Right kidney (tissue), 9 donors: ENCODE measurements around the gene C1QTNF12.

ENCODE experiments used
- DNase-seq: peaks from one replicate; pipeline ENCODE4 v3.0.0-alpha.2; 2016
- long read RNA-seq, 8 donors: transcript quantifications; one replicate each; lab custom pipeline, GENCODE V29; 2026

The C1QTNF12 gene, protein sequence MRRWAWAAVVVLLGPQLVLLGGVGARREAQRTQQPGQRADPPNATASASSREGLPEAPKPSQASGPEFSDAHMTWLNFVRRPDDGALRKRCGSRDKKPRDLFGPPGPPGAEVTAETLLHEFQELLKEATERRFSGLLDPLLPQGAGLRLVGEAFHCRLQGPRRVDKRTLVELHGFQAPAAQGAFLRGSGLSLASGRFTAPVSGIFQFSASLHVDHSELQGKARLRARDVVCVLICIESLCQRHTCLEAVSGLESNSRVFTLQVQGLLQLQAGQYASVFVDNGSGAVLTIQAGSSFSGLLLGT
- long read RNA-seq, donor 1, partial matches to known transcripts: 0 of 5 reads
- long read RNA-seq, donor 1, other reads (novel, unspliced or antisense): 0 of 5 reads
- long read RNA-seq, donor 2, transcript C1QTNF12-201 (8 exons, 1,036 nt): major isoform, 5 of 7 reads
- long read RNA-seq, donor 2, partial matches to known transcripts: 0 of 7 reads
- long read RNA-seq, donor 2, other reads (novel, unspliced or antisense): 0 of 7 reads
- long read RNA-seq, donor 3, partial matches to known transcripts: 0 of 5 reads
- long read RNA-seq, donor 3, other reads (novel, unspliced or antisense): 0 of 5 reads
- long read RNA-seq, donor 4, partial matches to known transcripts: 0 of 4 reads
- long read RNA-seq, donor 4, other reads (novel, unspliced or antisense): 0 of 4 reads
- long read RNA-seq, donor 5, transcript C1QTNF12-201 (8 exons, 1,036 nt): major isoform, 5 of 7 reads
- long read RNA-seq, donor 5, partial matches to known transcripts: 0 of 7 reads
- long read RNA-seq, donor 5, other reads (novel, unspliced or antisense): 0 of 7 reads
- long read RNA-seq, donor 6, partial matches to known transcripts: 0 of 6 reads
- long read RNA-seq, donor 6, other reads (novel, unspliced or antisense): 0 of 6 reads
- long read RNA-seq, donor 7, transcript C1QTNF12-201 (8 exons, 1,036 nt): major isoform, 8 of 12 reads
- long read RNA-seq, donor 7, partial matches to known transcripts: 0 of 12 reads
- long read RNA-seq, donor 7, other reads (novel, unspliced or antisense): 0 of 12 reads
- long read RNA-seq, donor 8, partial matches to known transcripts: 0 of 5 reads
- long read RNA-seq, donor 8, other reads (novel, unspliced or antisense): 0 of 5 reads

- DNase-seq: peak; percentile 40
Measured at GRCh38 chr1:1246577-1247340, at the start of gene C1QTNF12. C1QTNF12 (minus strand) TSS chr1:1246722; CDS start chr1:1246690, 32 bp downstream.

- no peak for DNase-seq
Measured at GRCh38 chr1:1295154-1295923, 48.8 kb upstream of the C1QTNF12 start.

DNA sequence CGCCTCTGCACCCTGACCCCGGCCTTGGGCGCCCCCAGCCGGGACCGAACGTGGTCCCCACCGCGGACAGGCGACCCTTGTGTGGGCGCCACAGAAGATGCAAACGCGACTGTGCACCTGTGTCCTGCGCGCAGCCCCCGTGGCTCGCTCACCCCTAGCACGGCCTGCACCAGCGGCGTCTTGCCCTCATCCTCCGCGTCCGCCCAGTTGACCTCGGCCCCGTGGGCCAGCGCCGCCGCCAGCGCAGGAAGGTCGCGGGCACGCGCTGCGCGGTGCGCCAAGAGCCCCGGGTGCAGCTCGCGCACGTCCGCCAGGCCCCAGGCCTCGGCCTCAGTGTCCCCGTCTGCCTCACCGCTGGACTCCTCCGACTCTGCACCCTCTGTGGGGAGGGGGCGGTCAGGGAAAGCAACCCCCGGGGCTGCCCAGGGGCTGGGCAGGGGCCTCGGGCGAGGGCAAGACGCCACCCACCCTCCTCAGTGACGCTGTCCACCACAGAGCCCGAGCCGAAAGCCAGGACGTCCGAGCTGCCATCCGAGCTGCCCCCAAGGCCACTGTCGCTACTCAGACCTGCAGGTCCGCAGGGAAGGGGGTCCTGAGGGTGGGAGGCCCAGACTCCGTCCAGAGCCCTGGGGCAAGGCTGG is 47.8 kb upstream of the C1QTNF12 start:
- DNase-seq: no peak

DNA sequence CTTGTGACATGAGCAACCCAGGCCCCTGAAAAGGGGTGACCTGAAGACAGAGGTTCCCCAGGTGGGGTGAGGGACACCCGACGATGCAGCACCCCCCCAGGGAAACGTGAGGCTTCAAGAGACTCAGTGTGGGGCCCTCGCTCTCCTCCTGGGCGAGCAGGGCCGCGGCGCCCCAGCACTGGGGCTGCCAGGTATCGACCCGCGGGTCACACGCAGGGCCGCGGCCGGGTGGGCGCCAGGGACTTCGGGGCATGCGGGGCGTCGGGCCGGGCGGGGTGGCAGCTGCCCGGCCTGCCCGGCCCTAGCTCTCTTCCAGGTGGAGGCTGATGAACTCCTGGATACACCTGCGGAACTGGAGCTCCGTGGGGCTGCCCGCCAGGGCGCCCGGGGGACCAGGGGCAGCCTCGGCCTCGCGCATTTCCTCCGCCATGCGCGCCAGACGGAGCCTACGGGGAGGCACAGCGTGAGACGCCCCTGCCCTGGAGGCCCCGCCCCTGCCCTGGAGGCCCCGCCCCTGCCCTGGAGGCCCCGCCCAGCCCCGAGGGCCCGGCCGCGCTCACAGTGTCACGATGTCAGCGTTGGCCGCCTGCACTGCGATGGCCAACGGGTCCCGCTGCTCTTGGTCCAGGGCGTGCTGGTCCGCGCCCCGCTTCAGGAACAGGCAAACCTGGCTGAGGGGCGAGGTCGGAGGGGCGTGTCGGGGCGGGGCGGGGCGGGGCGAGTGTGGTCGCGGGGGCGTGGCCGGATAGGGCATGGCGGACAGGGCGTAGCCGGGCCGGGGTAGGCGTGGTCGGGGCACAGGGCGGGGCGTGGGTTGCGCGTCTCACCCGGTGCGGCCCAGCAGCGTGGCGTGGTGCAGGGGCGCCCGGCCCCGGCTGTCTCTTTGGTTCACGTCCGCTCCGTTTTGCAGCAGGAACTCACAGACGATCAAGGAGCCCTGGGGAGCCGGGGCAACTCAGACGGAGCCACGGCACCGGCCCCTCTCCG is 47.0 kb upstream of the C1QTNF12 start:
- no peak for DNase-seq

DNA sequence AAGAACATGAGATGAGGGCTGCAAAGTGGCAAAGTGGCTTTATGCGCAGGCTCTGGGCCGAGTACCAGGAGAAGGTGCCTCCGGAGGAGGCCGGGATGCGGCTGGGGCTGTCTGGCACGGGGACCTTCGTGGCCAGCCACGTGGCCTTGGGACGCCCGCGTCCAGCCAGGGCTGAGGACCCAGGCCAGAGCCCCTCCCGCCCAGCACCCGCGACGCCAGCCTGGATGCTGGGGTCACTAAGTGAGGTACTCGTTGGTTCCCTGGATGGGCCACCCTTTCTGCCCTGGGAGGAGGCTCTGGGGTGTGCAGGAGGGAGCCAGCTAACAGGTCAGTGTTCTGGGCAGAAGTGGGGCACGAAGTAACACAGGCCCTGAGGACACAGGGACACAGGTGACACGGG is 46.3 kb upstream of the C1QTNF12 start:
- no peak for DNase-seq

GRCh38 chr1:1292442-1292779 is 45.9 kb upstream of the C1QTNF12 start:
- no peak for DNase-seq

DNA sequence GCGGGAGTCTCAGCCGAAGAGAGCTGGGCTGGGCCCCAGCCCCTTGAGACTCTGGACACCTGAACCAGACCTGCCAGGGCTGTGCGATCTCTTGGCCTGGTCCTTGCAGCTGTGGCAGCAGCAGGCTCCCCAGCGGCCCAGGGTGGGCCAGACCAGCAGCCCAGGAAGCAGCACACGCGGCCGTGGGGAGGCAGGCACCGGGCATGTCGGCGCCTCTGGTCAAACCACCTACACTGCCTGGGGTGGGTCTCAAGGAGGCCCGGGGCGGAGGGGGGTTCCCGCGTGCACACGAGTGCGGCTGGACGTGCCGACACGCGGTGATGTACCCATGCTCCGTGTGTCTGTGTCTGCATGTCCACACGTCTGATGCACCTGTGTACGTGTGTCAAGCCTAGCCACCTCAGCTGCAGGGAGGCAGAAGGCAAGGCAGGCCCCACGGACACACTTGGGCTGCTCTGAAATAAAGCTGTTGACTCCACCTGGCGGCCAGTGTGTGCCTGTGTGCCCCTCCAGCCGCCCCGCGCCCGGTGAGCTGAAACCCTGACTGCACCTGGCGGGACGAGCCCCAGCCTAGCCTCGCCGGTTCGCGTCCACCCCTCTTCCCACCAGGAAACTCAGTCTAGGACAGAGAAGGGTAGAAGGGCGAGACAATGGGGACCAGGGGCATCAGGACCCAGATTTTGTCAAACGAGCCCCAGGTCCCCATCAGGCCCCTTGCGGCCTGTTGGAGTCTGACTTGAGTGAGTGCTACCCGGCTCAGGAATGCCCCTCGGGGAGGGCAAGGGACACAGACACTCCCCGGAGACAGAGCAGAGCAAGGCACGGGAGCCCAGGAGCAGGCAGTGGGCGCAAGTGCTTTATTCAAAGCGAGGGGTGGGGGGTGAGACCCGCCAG is 45.3 kb upstream of the C1QTNF12 start:
- DNase-seq: peak; percentile 72

DNA sequence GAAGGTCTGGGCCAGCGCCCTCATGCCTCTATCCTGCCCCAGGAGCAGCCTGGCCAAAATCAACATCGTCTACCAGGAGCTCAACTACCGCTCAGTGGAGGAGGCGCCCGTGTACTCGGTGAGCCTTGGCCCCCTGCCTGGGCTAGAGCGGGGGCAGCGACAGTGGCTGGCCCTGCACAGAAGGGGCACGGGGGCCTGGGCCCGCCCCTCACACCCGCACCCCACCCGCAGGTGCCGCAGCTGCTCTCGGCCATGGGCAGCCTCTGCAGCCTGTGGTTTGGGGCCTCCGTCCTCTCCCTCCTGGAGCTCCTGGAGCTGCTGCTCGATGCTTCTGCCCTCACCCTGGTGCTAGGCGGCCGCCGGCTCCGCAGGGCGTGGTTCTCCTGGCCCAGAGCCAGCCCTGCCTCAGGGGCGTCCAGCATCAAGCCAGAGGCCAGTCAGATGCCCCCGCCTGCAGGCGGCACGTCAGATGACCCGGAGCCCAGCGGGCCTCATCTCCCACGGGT is 44.6 kb upstream of the C1QTNF12 start:
- peak; percentile 59 for DNase-seq

- no peak for DNase-seq
Measured at GRCh38 chr1:1290238-1290731, 43.8 kb upstream of the C1QTNF12 start.

GRCh38 chr1:1287288-1288110 is 41.0 kb upstream of the C1QTNF12 start:
- DNase-seq: no peak

- no peak for DNase-seq
Measured at GRCh38 chr1:1286313-1287261, 40.1 kb upstream of the C1QTNF12 start.

DNA sequence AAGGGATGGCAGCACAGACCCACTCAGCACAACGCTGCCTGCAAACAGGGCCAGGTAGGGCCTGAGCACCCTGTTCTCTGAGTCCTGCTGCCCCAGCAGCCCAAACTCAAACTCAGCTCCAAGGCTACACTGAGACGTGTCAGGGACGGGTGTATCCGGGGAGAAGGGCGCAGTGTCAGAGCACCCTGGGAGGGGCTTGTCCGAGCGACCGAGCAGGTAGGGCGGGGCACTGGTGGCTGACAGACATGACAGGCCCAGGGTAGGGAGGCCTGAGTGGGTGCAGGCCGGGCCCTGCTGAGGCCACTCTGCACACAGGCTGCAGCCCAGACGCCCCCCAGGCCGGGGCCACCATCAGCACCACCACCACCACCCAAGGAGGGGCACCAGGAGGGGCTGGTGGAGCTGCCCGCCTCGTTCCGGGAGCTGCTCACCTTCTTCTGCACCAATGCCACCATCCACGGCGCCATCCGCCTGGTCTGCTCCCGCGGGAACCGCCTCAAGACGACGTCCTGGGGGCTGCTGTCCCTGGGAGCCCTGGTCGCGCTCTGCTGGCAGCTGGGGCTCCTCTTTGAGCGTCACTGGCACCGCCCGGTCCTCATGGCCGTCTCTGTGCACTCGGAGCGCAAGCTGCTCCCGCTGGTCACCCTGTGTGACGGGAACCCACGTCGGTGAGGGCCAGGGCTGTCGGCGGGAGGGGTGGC is 39.2 kb upstream of the C1QTNF12 start:
- DNase-seq: peak; percentile 41

DNA sequence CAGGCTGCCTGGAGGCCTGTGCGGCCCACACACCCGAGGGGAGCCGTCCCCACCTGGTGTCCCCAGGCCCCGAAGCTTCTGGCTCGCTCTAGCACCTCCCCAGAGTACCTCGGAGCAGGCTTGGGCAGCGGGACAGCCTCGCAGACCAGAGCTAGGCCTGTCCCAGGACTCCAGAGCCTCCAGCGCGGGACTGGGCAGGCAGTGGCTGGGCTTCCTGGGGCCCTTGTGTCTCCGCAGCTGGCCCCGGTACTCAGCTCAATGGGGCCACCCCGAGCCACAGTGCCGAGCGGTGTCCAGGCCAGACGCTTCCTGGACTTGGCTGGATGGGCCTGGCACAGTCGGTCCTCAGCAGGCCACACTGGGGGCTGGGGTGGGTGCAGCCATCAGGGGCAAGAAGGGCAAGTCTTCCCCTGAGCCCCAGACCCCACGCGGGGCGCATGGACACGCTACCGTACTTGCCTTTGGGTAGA is 38.6 kb upstream of the C1QTNF12 start:
- no peak for DNase-seq

DNA sequence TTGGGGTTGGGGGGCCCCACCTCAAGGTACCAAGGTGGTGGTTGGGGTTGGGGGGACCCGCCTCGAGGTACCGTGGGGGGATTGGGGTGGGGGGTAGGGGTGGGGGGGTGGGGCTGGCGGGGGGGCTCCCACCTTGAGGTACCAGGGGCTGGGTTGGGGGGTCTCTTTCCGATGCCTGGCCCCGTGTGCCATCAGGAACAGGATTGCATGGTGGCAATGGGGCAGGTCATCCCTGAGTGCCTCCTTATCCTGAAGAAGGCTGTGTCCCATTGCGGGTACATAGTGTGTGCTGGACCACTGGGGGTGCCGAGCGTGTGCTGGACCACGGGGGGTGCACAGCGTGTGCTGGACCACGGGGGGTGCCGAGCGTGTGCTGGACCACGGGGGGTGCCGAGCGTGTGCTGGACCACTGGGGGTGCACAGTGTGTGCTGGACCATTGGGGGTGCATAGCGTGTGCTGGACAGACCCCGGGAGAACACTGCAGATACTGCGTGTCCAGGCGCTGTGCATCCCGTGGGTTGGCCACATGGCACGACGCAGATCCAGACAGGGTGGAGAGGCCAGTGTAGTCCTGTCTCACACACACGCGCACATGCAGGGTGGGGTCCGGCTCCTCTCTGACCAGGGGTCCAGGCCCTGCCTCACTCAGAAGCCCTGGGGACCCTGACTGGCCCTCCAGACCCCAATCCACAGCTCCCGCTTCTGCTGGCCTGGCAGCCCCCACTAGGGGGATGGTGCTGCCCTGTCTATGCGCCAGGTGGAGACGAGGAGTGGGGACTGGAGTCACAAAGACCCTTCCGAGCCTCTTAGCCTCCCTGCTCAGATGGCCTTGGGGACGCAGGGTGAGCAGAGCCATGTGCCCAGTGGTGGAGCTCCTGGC is 37.9 kb upstream of the C1QTNF12 start:
- no peak for DNase-seq
